LNCaP clone FGC (cell line): ENCODE measurements around the gene NKAPL.

Source experiments
- DNase-seq: peaks from one replicate; pipeline ENCODE4 v3.0.0-alpha.2; 2011; ENCODE audit warnings: low read depth
- H3K4me3 ChIP-seq: 2 replicates; pipeline ENCODE4 v1.5.1; 2011; ENCODE audit warnings: mild to moderate bottlenecking, low read depth, low read length, control low read depth
- CTCF ChIP-seq: IDR thresholded peaks from 2 replicates; pipeline ENCODE4 v1.5.1; 2012; ENCODE audit warnings: mild to moderate bottlenecking; ENCODE audit not compliant: control insufficient read depth, insufficient read depth; ENCODE audit errors: extremely low read depth

Gene NKAPL

GRCh38 chr6:28226460-28226859 lies 32.6 kb upstream of the NKAPL start:
- no peak for TF ChIP-seq CTCF
- DNase-seq = no peak
- H3K4me3 ChIP-seq = peak overlapping the region; percentile 92

DNA sequence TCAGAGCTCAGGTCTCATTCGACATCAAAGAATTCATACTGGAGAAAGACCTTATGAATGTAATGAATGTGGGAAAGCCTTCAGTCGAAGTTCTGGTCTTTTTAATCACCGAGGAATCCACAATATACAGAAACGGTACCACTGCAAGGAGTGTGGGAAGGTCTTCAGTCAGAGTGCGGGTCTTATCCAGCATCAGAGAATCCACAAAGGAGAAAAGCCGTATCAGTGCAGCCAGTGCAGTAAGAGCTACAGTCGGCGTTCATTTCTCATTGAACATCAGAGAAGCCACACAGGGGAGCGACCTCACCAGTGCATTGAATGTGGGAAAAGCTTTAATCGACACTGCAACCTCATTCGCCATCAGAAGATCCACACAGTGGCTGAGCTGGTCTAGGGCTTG lies 26.3 kb upstream of the NKAPL start:
- H3K4me3 ChIP-seq = no peak overlapping the region
- no peak for TF ChIP-seq CTCF
- DNase-seq = no peak

GRCh38 chr6:28235912-28236452 lies 23.1 kb upstream of the NKAPL start:
- no peak overlapping the region for H3K4me3 ChIP-seq
- DNase-seq = no peak
- TF ChIP-seq CTCF = no peak

DNA sequence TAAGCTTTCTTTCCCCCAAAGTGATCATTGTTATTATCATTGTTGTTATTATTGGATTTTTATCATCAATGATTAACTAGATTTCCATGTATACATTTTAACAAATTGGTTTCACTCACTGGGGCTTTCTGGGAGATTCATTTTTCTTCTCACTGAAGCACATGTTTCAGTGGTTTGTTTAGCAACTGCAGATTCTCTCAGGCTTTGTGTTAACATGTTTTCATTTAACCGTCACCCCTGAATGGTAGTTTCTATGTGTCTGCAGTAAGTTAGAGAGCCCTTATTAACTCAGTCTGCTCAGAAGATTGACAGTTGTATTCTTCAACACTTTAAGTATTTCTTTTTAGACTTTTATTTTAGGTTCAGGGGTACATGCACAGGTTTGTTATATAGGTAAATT lies 19.5 kb upstream of the NKAPL start:
- no peak for TF ChIP-seq CTCF

GRCh38 chr6:28240471-28240870 lies 18.6 kb upstream of the NKAPL start:
- no peak for DNase-seq
- H3K4me3 ChIP-seq = no peak overlapping the region
- no peak for TF ChIP-seq CTCF

More for the DNA sequence above, 19.5 kb upstream of the NKAPL start:
- no peak overlapping the region for H3K4me3 ChIP-seq
- DNase-seq = no peak

- DNase-seq = no peak
- H3K4me3 ChIP-seq = no peak overlapping the region
- no peak for TF ChIP-seq CTCF
These were observed 15.2 kb upstream of the NKAPL start for GRCh38 chr6:28243946-28244345.

DNA sequence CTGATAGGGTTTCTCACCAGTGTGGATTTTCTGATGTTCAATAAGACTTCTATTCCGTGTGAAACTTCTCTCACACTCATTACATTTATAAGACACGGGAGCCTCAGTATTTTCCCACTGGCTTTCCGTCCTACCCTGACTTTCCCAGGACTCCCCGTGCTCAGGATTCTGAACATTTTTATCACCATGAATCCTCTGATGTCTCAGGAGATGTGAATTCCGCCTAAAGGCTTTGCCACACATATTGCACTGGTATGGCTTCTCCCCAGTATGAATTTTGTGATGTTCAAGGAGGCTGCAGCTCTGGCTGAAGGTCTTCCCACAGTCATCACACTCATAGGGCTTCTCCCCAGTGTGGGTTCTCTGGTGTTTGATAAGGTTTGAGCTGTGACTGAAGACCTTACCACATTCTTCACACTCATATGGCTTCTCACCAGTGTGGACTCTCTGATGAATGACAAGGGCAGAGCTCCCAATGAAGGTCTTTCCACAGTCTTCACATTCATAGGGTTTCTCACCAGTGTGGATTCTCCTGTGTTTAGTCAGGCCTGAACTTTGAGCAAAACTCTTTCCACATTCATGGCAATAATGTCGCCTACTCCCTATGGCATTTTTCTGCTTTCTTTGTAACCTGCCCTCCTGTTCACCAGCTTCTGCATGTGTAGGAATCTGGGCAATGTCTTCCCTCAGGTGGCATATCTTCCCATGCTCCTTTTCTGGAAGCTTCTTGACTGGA lies 13.7 kb upstream of the NKAPL start:
- no peak overlapping the region for H3K4me3 ChIP-seq
- no peak for TF ChIP-seq CTCF
- DNase-seq = no peak
